ENCODE results near the gene L2HGDH.

Gene L2HGDH

DNA sequence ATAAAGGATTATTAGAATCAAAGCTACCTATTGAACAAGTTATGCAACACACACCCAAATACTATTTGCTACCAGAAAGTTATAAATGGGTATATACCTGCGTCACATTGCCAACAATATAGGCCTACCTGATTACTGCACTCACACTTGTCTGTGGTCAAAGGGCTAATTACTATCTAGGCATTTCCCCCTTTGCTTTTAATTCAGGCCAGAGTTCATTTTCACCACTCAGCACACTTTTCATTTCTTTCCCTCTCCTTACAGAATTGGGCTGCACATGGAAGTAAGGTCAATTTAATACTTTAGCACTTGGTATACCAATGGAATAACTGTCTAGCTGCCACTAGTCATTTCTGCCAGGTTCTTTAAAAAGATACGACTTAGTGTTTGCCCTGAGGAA, 82.3 kb downstream of the L2HGDH start:
- no peak for DNase-seq (ENCODE audit: low spot score)

- DNase-seq (ENCODE audit: low spot score), result no peak
These were observed 83.7 kb downstream of the L2HGDH start for GRCh38 chr14:50228313-50228712.

DNA sequence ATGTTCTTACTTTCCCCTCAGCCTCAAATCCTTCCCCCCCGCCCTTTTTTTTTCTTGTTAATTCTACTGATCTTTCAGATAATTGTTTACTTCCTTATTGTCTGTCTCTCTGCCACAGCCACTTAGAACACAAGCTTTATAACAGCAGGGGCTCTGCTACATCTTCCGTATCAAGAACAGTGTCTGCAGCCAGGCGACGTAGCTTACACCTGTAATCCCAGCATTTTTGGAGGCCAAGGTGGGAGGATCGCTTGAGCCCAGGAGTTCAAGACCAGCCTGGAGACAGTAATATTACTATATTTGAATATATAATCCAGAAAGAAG, 86.1 kb downstream of the L2HGDH start:
- no peak for DNase-seq (ENCODE audit: low spot score)

DNA sequence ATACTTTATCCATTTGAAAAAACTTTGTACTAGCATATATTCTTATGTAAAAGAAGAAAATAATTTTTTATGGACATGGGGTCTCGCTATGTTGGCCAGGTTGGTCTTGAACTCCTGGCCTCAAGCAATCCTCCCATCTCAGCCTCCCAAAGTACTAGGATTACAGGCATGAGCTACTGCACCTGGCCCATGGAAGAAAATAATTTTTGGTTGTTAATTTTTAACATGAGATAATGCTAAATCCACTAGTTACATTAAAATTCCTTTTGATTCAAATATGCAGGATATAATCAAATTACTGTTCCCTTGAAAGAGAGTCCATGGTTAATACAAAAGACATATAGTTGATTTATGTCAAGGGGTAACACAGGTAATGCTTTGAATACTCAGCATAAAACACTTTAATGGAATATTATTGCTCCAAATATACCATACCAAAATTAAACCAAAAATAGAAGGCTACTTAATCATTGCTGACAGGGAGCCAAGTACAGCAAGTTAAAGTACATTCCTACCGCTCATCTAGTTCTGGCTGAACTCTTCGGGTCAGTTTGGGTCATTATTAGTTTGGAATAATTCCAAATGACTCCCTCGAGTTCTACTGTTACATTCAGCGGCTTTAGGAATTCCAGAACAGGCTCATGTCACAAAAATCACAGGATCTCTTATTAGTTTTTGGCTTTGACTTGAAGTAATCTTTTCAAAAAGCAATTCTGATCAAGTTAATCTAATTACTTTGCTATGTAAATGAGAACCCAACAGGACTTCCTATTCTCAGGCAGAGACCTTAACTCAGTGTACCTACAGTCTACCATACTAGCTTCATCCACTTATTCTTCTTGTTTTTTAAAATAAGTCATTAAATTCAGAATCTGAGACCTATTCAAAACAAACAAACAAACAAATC, 86.7 kb downstream of the L2HGDH start:
- DNase-seq (ENCODE audit: low spot score), result no peak

DNA sequence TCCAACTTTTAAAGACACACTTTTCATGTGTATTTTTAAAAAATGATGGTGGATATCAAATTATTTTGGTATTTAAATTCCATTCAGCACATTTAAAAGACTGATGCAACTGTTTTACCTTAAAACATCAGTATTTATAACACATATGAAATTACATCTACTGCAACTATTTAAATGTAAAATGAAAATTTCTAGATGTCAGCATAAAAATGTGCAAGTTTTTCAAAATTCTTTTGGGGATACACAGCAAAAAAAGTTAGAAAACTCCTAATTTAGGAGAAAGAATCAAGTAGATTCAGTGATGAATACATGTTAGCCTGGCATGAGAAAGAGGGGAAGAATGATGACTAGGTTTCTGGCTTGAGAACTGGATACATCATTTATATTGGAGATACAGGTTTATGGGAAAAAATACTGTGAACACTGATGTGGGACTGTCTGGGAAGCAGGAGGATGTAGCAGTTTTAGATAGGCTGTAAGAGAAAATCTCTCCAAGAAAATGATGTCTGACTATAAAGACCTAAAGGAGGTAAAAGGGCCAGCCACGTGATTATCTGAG, 89.9 kb downstream of the L2HGDH start:
- no peak for DNase-seq (ENCODE audit: low spot score)

DNA sequence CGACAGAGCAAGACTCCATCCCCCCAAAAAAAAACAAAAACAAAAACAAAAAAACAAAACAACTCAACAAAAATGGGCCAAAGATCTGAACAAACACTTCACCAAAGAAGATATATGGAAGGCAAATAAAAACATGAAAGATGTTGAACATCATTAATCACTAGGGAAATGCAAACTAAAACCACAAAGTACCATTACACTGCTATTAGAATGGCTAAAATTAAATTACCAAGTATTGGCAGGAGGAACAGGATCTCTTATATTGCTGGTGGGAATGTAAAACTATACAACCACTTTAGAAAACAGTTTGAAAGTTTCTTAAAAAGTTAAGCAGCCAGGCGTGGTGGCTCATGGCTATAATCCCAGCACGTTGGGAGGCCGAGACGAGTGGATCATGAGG, 93.5 kb downstream of the L2HGDH start:
- no peak for DNase-seq (ENCODE audit: low spot score)

- no peak for DNase-seq (ENCODE audit: low spot score)
These were observed 96.6 kb downstream of the L2HGDH start for GRCh38 chr14:50215416-50215815.

- no peak for DNase-seq (ENCODE audit: low spot score)
These were observed 98.2 kb downstream of the L2HGDH start for GRCh38 chr14:50213795-50214194.

DNA sequence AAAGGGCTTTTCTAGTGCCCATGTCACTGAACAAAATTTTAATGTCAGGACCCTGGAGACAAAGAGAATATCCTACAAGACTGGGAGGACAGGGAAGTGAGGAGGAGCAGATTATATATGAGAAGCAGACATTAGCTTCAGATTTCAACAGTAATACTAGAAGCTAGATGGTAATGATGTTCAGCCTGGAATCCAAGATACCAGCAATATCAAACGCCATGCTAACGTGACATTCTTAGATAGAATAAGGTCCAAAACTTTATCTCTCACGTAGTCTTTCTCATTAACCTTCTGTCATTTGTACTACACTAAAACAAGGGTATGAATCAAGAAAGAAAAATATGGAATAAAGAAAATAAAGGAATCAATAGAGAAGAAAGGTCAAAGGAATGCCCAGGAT, 99.3 kb downstream of the L2HGDH start:
- no peak for DNase-seq (ENCODE audit: low spot score)

- no peak for DNase-seq (ENCODE audit: low spot score)
These were observed 102.0 kb downstream of the L2HGDH start for GRCh38 chr14:50210074-50210473.

DNA sequence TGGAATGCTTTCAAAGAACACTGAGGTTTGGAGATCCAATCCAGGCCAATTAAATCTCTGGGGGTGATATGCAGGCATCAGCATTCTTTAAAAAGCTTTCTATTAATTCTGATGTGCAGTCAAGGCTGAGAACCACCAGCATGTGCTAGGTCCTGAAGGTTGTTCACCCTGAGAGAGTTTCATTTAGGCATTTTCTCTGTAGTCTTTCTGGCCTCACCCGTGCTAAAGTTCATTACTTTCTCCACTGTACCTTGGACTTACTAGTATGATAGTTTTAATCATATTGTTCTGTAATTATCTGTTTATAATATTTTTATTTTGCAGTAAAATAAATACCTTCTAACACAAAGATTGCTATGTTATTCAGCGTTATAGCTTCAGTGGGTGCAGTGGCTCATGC, 113.5 kb downstream of the L2HGDH start:
- DNase-seq (ENCODE audit: low spot score), result no peak

GRCh38 chr14:50191499-50191898, 120.5 kb downstream of the L2HGDH start:
- DNase-seq (ENCODE audit: low spot score), result no peak

All from CD4-positive, alpha-beta T cell treated with Interleukin-2 at 100 ng/mL for 4 hours (primary cell).